LoVo (cell line): ENCODE data around the gene GUCD1.

ENCODE experiments used
- DNase-seq: peaks from one replicate; pipeline ENCODE4 v3.0.0-alpha.2; 2016; ENCODE audit warnings: low spot score

The GUCD1 gene

GRCh38 chr22:24503137-24503842, 51.6 kb downstream of the GUCD1 start:
- peak; percentile 28 for DNase-seq

GRCh38 chr22:24502541-24502940, 52.4 kb downstream of the GUCD1 start:
- no peak for DNase-seq

- DNase-seq, result no peak
Observed at GRCh38 chr22:24502034-24502433, 52.9 kb downstream of the GUCD1 start.

GRCh38 chr22:24501301-24502005, 53.5 kb downstream of the GUCD1 start:
- no peak for DNase-seq

- no peak for DNase-seq
Observed at GRCh38 chr22:24500277-24500820, 54.6 kb downstream of the GUCD1 start.

- no peak for DNase-seq
Observed at GRCh38 chr22:24499706-24500276, 55.1 kb downstream of the GUCD1 start.

GRCh38 chr22:24498824-24499223, 56.1 kb downstream of the GUCD1 start:
- DNase-seq, result no peak

- DNase-seq, result no peak
Observed at GRCh38 chr22:24497841-24498258, 57.1 kb downstream of the GUCD1 start.

- no peak for DNase-seq
Observed at GRCh38 chr22:24496661-24497060, 58.3 kb downstream of the GUCD1 start.

GRCh38 chr22:24496234-24496633, 58.7 kb downstream of the GUCD1 start:
- no peak for DNase-seq

- DNase-seq, result no peak
Observed at GRCh38 chr22:24495365-24495675, 59.6 kb downstream of the GUCD1 start.

GRCh38 chr22:24494528-24495364, 60.2 kb downstream of the GUCD1 start, which contains the start of gene UPB1:
Gene UPB1, plus strand, starts transcription at chr22:24495332. Its CDS starts 72 bp downstream, at chr22:24495404.
- no peak for DNase-seq

- DNase-seq, result no peak
Observed at GRCh38 chr22:24494167-24494527, 60.8 kb downstream of the GUCD1 start.

- DNase-seq, result no peak
Observed at GRCh38 chr22:24492391-24492790, 62.5 kb downstream of the GUCD1 start.
